Stimulated activated CD4-positive, alpha-beta T cell treated with anti-CD3 and anti-CD28 coated beads, TNF-alpha, amount 100 ng/mL, for 24 hours (primary cell): ENCODE data around the gene CNIH3.

Experiments used
- DNase-seq, 3 experiments: peaks; one replicate each; pipeline ENCODE4 v3.0.0-alpha.2; 2020; ENCODE audit warnings: low read depth in 3 of 3

Gene CNIH3

DNA sequence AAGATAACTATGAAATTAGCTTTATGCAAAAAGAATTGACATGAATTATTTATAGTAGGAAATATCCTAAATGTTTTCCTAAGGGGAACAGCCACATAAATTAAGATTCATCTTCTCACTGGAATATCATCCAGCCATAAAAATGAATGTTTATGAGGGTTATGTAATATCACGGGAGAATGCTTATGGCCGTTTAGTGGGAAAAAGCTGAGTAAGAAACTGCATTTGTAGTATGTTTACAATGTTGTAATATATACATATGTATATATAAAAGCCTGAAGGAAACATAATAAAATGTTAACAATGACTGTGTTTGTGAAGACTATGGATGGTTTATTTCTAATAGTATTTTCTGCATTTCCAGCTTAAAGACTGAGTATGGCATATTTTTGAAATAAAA, 161.1 kb downstream of the CNIH3 start:
- DNase-seq: no peak

DNA sequence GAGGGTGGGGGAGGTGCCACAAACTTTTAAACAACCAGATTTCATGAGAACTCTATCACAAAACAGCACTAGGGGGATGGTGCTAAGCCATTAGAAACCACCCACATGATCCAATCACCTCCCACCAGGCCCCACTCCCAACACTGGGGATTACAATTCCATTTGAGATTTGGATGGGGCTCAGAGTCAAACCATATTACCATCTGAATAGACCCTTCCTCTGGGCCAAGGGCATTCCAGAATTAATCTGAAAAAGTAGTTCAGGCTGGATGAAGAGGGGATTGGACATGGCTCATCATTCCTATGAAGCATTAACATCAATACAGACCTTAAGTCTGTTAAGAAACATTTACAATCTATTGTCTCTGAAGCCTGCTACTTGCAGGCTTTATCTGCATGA, 163.4 kb downstream of the CNIH3 start:
- DNase-seq: no peak

- no peak for DNase-seq
These were observed 164.6 kb downstream of the CNIH3 start for GRCh38 chr1:224780736-224781135.

- DNase-seq: no peak
These were observed 165.7 kb downstream of the CNIH3 start for GRCh38 chr1:224781800-224782199.

- DNase-seq: no peak
These were observed 166.3 kb downstream of the CNIH3 start for GRCh38 chr1:224782281-224783000.

DNA sequence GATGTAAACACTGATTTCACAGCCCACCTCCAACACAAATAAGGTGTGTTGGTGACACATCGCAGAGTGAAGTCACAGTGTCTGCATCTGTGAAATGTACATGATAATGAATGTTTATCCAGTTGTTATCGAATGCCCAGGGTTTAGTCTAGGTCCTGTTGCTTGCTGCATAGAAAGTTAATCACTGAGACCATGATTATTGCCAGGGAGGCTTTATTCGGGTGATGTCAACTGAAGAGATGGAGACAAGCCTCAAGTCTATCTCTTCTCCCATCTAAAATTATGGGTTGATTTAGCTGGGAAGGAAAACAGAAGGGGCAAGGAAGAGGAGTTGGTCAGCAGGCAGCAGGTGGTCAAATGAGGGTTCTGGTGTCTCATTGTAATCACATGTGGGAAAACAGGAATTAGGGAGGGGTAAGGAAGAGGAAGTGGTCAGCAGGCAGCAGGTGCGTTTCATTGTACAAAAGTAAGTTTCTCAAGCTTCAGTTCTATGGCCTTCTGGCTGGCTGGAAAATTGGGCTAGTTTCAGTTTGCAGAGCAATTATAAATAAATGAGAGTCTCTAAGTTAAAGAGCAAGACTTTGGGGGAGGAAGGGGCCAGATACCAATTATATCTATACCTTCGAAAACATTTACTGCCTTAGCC, 167.0 kb downstream of the CNIH3 start:
- DNase-seq: no peak

DNA sequence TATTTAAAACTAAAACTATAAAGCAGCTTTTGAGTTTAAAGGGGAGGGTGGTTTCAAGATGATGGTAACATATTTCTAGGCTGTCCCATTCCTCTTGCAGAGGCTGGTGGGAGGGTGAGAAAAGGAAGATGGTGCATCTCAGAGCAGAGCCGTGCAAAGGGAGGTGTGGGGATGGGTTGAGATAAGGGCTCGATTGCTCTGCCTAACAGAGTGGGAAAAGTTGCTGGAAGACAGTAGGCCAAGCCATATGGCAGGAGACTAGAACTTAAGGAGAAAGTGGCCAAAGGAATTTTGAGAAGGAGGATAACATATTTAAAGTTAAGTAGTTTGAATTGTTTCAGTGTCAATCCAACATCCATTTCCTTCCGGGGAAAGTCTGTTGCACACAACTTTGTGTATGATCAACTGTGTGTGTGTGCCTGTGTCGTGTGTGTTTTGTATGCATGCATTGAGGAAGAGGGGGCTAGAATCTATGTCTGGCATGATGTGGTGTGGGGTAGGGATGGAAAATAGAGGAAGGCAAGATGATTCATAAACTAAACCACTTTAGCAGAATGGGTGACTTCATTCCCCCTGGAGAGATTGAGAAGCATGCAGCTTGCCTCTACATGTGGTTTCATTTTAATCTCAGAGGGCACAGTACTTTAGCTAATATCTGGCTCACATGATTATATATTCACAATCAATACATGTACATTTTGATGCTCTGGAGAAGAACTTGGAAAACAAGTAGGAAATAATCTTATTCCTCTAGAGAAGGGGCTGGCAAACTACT, 168.3 kb downstream of the CNIH3 start:
- DNase-seq: no peak

- no peak for DNase-seq
These were observed 168.9 kb downstream of the CNIH3 start for GRCh38 chr1:224785040-224785328.

- no peak for DNase-seq
These were observed 169.5 kb downstream of the CNIH3 start for GRCh38 chr1:224785622-224786021.

DNA sequence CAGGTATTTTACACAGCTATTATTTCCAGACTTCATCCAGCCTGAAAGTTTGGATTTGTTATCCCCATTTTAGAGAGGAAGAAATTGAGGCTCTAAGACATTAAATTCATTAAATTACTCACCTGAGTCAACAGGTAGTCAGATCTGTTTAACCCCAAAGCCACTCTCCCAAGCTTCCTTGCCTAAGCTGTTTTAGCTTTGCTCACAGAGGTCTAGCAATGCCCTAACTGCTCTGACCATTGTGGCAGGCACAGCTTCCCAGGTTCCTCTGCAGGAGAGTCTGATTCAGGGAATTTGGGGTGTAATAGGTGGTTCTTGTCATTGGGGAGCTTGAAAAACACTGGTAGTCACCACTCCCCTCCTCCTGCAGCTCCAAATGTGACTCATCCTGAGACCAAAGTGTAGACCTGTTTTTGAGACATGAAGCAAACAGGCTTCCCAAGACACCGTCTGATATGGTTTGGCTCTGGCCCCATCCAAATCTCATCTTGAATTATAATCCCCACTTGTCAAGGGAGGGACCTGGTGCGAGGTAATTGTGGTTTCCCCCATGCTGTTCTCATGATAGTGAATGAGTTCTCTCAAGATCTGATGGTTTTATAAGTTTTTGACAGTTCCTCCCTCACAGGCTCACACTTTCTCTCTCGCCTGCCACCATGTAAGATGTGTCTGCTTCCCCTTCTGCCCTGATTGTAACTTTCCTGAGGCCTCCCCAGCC, 170.6 kb downstream of the CNIH3 start:
- no peak for DNase-seq

DNA sequence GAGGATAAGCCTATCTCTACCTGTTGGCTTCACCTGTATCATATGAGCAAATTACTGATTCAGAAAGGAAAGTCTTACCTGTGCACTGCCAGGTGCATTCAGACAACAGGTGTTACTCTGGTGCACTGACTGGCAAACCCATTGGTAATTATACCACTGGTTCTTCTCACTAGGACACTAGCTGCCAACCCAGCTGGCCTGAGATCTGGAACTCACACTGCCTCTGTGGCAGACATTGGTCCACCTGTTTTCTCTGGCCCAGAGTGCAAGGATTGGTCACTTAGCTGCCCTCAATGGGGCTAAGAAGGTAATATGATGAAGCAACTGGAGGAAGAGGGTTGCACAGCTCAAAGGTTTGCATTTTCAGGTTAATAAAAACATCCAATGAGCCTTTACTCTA, 173.2 kb downstream of the CNIH3 start:
- no peak for DNase-seq
